ENCODE measurements around the gene COL6A2. TPM values are rescaled to one million over a fixed set of nuclear protein-coding genes. Genes with fewer than 3 reads are reported as not detected.
A peak's percentile ranks its signal among the peaks of the same experiment; 100 is the strongest.

COL6A2 gene
- total and polyA plus RNA-seq, 4 donors, result 335 to 3,611 (median 1,409) TPM

GRCh38 chr21:46156378-46156645 is 58.4 kb downstream of the COL6A2 start:
- intact Hi-C loops (cut with DNase I), result loop anchor here in 1 of 2 donors (5.0 kb wide), 1 partner anchor 51 kb away; no protein-coding TSS in a partner anchor
- 88 to 92% methylated on average over 7 of the region's 7 CpGs for WGBS, 2 donors
- Histone ChIP-seq H3K36me3 (ENCODE audit: control insufficient read depth in 1 of 2, insufficient read depth in 2 of 2, low read length in 1 of 2) (no peaks in the 10 kb centered on the region), H3K4me3 (ENCODE audit: low read length in 2 of 2) (no peak overlapping the region), H3K9me3 (ENCODE audit: control insufficient read depth, low read length) (no peaks in the 10 kb centered on the region), H3K27ac (ENCODE audit: low read depth in 1 of 2, low read length in 2 of 2) (no peak overlapping the region), H3K27me3 (ENCODE audit: control insufficient read depth in 1 of 2, insufficient read depth in 2 of 2, low read length in 1 of 2) (no peaks in the 10 kb centered on the region), H3K4me1 (ENCODE audit: control insufficient read depth in 1 of 2, insufficient read depth in 2 of 2, low read length in 2 of 2) (no peaks in the 10 kb centered on the region)
- DNase-seq, result peak; percentile 38 to 62
- no peak for ATAC-seq (ENCODE audit: low FRiP score)

GRCh38 chr21:46156678-46157077 is 58.8 kb downstream of the COL6A2 start:
- H3K4me3 ChIP-seq (ENCODE audit: low read length in 2 of 2), result no peak overlapping the region
- no peaks in the 10 kb centered on the region for H3K9me3 ChIP-seq (ENCODE audit: control insufficient read depth, low read length)
- no peak overlapping the region for H3K27ac ChIP-seq (ENCODE audit: low read depth in 1 of 2, low read length in 2 of 2)
- no peaks in the 10 kb centered on the region for H3K4me1 ChIP-seq (ENCODE audit: control insufficient read depth in 1 of 2, insufficient read depth in 2 of 2, low read length in 2 of 2)
- ATAC-seq (ENCODE audit: low FRiP score) (no peak), DNase-seq (peak in 1 of 2 donors; percentile 26)
- no peaks in the 10 kb centered on the region for H3K36me3 ChIP-seq (ENCODE audit: control insufficient read depth in 1 of 2, insufficient read depth in 2 of 2, low read length in 1 of 2)
- WGBS, 2 donors, result 76 to 82% methylated on average over 10 of the region's 10 CpGs
- intact Hi-C loops (cut with DNase I), result loop anchor here in 1 of 2 donors (5.0 kb wide), 1 partner anchor 51 kb away; no protein-coding TSS in a partner anchor
- H3K27me3 ChIP-seq (ENCODE audit: control insufficient read depth in 1 of 2, insufficient read depth in 2 of 2, low read length in 1 of 2), result no peaks in the 10 kb centered on the region

- Histone ChIP-seq H3K4me1 (ENCODE audit: control insufficient read depth in 1 of 2, insufficient read depth in 2 of 2, low read length in 2 of 2) (no peaks in the 10 kb centered on the region), H3K27me3 (ENCODE audit: control insufficient read depth in 1 of 2, insufficient read depth in 2 of 2, low read length in 1 of 2) (no peaks in the 10 kb centered on the region), H3K4me3 (ENCODE audit: low read length in 2 of 2) (no peak overlapping the region), H3K9me3 (ENCODE audit: control insufficient read depth, low read length) (no peaks in the 10 kb centered on the region), H3K36me3 (ENCODE audit: control insufficient read depth in 1 of 2, insufficient read depth in 2 of 2, low read length in 1 of 2) (no peaks in the 10 kb centered on the region), H3K27ac (ENCODE audit: low read depth in 1 of 2, low read length in 2 of 2) (no peak overlapping the region)
- WGBS, 2 donors, result 85 to 91% methylated on average over 11 to 12 of the region's 12 CpGs
- peak in 1 of 2 donors; percentile 36 for DNase-seq
- ATAC-seq (ENCODE audit: low FRiP score), result no peak
- intact Hi-C loops (cut with DNase I), result loop anchor here in 1 of 2 donors (5.0 kb wide), 1 partner anchor 50 kb away; no protein-coding TSS in a partner anchor
These were observed 59.6 kb downstream of the COL6A2 start for GRCh38 chr21:46157396-46157986.

GRCh38 chr21:46157987-46158451 is 60.1 kb downstream of the COL6A2 start:
- Histone ChIP-seq H3K27me3 (ENCODE audit: control insufficient read depth in 1 of 2, insufficient read depth in 2 of 2, low read length in 1 of 2) (no peaks in the 10 kb centered on the region), H3K4me3 (ENCODE audit: low read length in 2 of 2) (no peak overlapping the region), H3K36me3 (ENCODE audit: control insufficient read depth in 1 of 2, insufficient read depth in 2 of 2, low read length in 1 of 2) (no peaks in the 10 kb centered on the region), H3K4me1 (ENCODE audit: control insufficient read depth in 1 of 2, insufficient read depth in 2 of 2, low read length in 2 of 2) (no peaks in the 10 kb centered on the region), H3K27ac (ENCODE audit: low read depth in 1 of 2, low read length in 2 of 2) (no peak overlapping the region), H3K9me3 (ENCODE audit: control insufficient read depth, low read length) (no peaks in the 10 kb centered on the region)
- 88 to 91% methylated on average over 15 of the region's 15 CpGs for WGBS, 2 donors
- intact Hi-C loops (cut with DNase I), result loop anchor here in 1 of 2 donors (5.0 kb wide), 1 partner anchor 49 kb away; no protein-coding TSS in a partner anchor
- DNase-seq, result peak in 1 of 2 donors; percentile 28
- no peak for ATAC-seq (ENCODE audit: low FRiP score)

GRCh38 chr21:46158666-46159300 is 60.9 kb downstream of the COL6A2 start:
- no peaks in the 10 kb centered on the region for H3K36me3 ChIP-seq (ENCODE audit: control insufficient read depth in 1 of 2, insufficient read depth in 2 of 2, low read length in 1 of 2)
- 80 to 93% methylated on average over 10 of the region's 10 CpGs for WGBS, 2 donors
- H3K4me3 ChIP-seq (ENCODE audit: low read length in 2 of 2), result no peak overlapping the region
- no peaks in the 10 kb centered on the region for H3K4me1 ChIP-seq (ENCODE audit: control insufficient read depth in 1 of 2, insufficient read depth in 2 of 2, low read length in 2 of 2)
- no peak for ATAC-seq (ENCODE audit: low FRiP score)
- H3K27me3 ChIP-seq (ENCODE audit: control insufficient read depth in 1 of 2, insufficient read depth in 2 of 2, low read length in 1 of 2), result no peaks in the 10 kb centered on the region
- intact Hi-C loops (cut with DNase I), result loop anchor here in 1 of 2 donors (5.0 kb wide), 1 partner anchor 49 kb away; no protein-coding TSS in a partner anchor
- no peak overlapping the region for H3K27ac ChIP-seq (ENCODE audit: low read depth in 1 of 2, low read length in 2 of 2)
- no peaks in the 10 kb centered on the region for H3K9me3 ChIP-seq (ENCODE audit: control insufficient read depth, low read length)
- DNase-seq, result peak in 1 of 2 donors; percentile 30

- WGBS, 2 donors, result 94 to 95% methylated on average over 12 of the region's 12 CpGs
- intact Hi-C loops (cut with DNase I), result loop anchor here in 1 of 2 donors (5.0 kb wide), 1 partner anchor 48 kb away; no protein-coding TSS in a partner anchor
These were observed 61.5 kb downstream of the COL6A2 start for GRCh38 chr21:46159390-46159789.

GRCh38 chr21:46159841-46160656 is 62.1 kb downstream of the COL6A2 start:
- intact Hi-C loops (cut with DNase I), result loop anchor here in 1 of 2 donors (5.0 kb wide), 1 partner anchor 47 kb away; no protein-coding TSS in a partner anchor
- 94% methylated on average over 30 to 32 of the region's 32 CpGs for WGBS, 2 donors
- Histone ChIP-seq H3K9me3 (ENCODE audit: control insufficient read depth, low read length) (no peaks in the 10 kb centered on the region), H3K36me3 (ENCODE audit: control insufficient read depth in 1 of 2, insufficient read depth in 2 of 2, low read length in 1 of 2) (no peaks in the 10 kb centered on the region), H3K27ac (ENCODE audit: low read depth in 1 of 2, low read length in 2 of 2) (no peak overlapping the region), H3K4me3 (ENCODE audit: low read length in 2 of 2) (no peak overlapping the region), H3K4me1 (ENCODE audit: control insufficient read depth in 1 of 2, insufficient read depth in 2 of 2, low read length in 2 of 2) (no peaks in the 10 kb centered on the region), H3K27me3 (ENCODE audit: control insufficient read depth in 1 of 2, insufficient read depth in 2 of 2, low read length in 1 of 2) (no peaks in the 10 kb centered on the region)
- peak; percentile 42 to 67 for DNase-seq
- ATAC-seq (ENCODE audit: low FRiP score), result no peak

More at GRCh38 chr21:46159390-46159789, 61.5 kb downstream of the COL6A2 start:
- Histone ChIP-seq H3K4me3 (ENCODE audit: low read length in 2 of 2) (no peak overlapping the region), H3K27me3 (ENCODE audit: control insufficient read depth in 1 of 2, insufficient read depth in 2 of 2, low read length in 1 of 2) (no peaks in the 10 kb centered on the region), H3K4me1 (ENCODE audit: control insufficient read depth in 1 of 2, insufficient read depth in 2 of 2, low read length in 2 of 2) (no peaks in the 10 kb centered on the region), H3K36me3 (ENCODE audit: control insufficient read depth in 1 of 2, insufficient read depth in 2 of 2, low read length in 1 of 2) (no peaks in the 10 kb centered on the region), H3K9me3 (ENCODE audit: control insufficient read depth, low read length) (no peaks in the 10 kb centered on the region), H3K27ac (ENCODE audit: low read depth in 1 of 2, low read length in 2 of 2) (no peak overlapping the region)
- DNase-seq (peak; percentile 24 to 56), ATAC-seq (ENCODE audit: low FRiP score) (no peak)

- Histone ChIP-seq H3K9me3 (ENCODE audit: control insufficient read depth, low read length) (no peaks in the 10 kb centered on the region), H3K4me1 (ENCODE audit: control insufficient read depth in 1 of 2, insufficient read depth in 2 of 2, low read length in 2 of 2) (no peaks in the 10 kb centered on the region), H3K36me3 (ENCODE audit: control insufficient read depth in 1 of 2, insufficient read depth in 2 of 2, low read length in 1 of 2) (no peaks in the 10 kb centered on the region), H3K27ac (ENCODE audit: low read depth in 1 of 2, low read length in 2 of 2) (no peak overlapping the region), H3K27me3 (ENCODE audit: control insufficient read depth in 1 of 2, insufficient read depth in 2 of 2, low read length in 1 of 2) (no peaks in the 10 kb centered on the region), H3K4me3 (ENCODE audit: low read length in 2 of 2) (no peak overlapping the region)
- WGBS, 2 donors, result 92 to 98% methylated on average over 22 of the region's 22 CpGs
- ATAC-seq (ENCODE audit: low FRiP score), result no peak
- DNase-seq, result peak in 1 of 2 donors; percentile 31
- intact Hi-C loops (cut with DNase I), result no loop called here
These were observed 62.7 kb downstream of the COL6A2 start for GRCh38 chr21:46160657-46160906.
